Esophagus muscularis mucosa (tissue), 4 donors: ENCODE measurements around the gene INSM1. TPM values are rescaled to one million over a fixed set of nuclear protein-coding genes. Genes with fewer than 3 reads are reported as not detected.

ENCODE experiments used
- DNase-seq: peaks from one replicate; pipeline ENCODE4 v3.0.0-alpha.2; 2017; ENCODE audit errors: extremely low spot score
- H3K27ac ChIP-seq, 4 donors: fragments of 200-600 bp; sonication (generic); replicated peaks in 1 of 4; 1 replicate in 3 of 4; 2 replicates in 1 of 4; pipeline ENCODE4 v1.5.1; 2016 to 2019; ENCODE audit warnings: mild to moderate bottlenecking in 1 of 4
- H3K27me3 ChIP-seq, 4 donors: fragments of 200-600 bp; sonication (generic); one replicate each; pipeline versions ENCODE4 v1.5.1 to v1.6.0; 2016 to 2019
- H3K36me3 ChIP-seq, 4 donors: fragments of 200-600 bp; sonication (generic); one replicate each; pipeline ENCODE4 v1.5.1; 2016 to 2019
- H3K4me1 ChIP-seq, 4 donors: fragments of 200-600 bp; sonication (generic); one replicate each; pipeline ENCODE4 v1.5.1; 2016 to 2019
- H3K4me3 ChIP-seq, 4 donors: fragments of 200-600 bp; sonication (generic); 1 replicate in 2 of 4; 2 replicates in 2 of 4; pipeline ENCODE4 v1.5.1; 2016 to 2019; ENCODE audit warnings: mild to moderate bottlenecking in 4 of 4, moderate library complexity in 1 of 4
- H3K9me3 ChIP-seq, 4 donors: fragments of 200-600 bp; sonication (generic); 1 replicate in 3 of 4; 2 replicates in 1 of 4; pipeline ENCODE4 v1.5.1; 2016 to 2019
- EP300 ChIP-seq: sonication (generic); formaldehyde crosslinking; IDR thresholded peaks from one replicate; pipeline ENCODE4 v1.6.1; 2017; ENCODE audit warnings: antibody characterized with exemption
- POLR2A ChIP-seq: fragments of 450-650 bp; IDR thresholded peaks from one replicate; pipeline ENCODE4 v1.6.1; 2017; ENCODE audit warnings: antibody characterized with exemption, moderate library complexity, mild to moderate bottlenecking, low read depth
- POLR2AphosphoS5 ChIP-seq, 2 donors: sonication (generic); formaldehyde crosslinking; IDR thresholded peaks; one replicate each; pipeline ENCODE4 v1.6.1; 2017; ENCODE audit warnings: antibody characterized with exemption in 2 of 2
- WGBS: methylation state at CpG from one replicate; pipeline ENCODE4 v1.1.5; 2018; 5-methylcytosine and 5-hydroxymethylcytosine counted together
- intact Hi-C: fragments of 100-400 bp; cut with DNase I; formaldehyde crosslinking; loops from one replicate; pipeline ENCODE4 v1.15.1; 2023
- total RNA-seq, 4 donors: library from RNA; depleted of rRNA; stranded (reverse); fragments of >200 nt; gene quantifications; one replicate each; pipeline versions ENCODE4 v1.1.0 to v1.2.1, GENCODE V29; 2016
- TF ChIP-seq, protein P1 (sequence below), 3 experiments: fragments of 200-600 bp in 2 of 3; fragments of 450-650 bp in 1 of 3; sonication (generic) in 2 of 3; IDR thresholded peaks; one replicate each; pipeline ENCODE4 v1.5.1; 2017 to 2019; ENCODE audit warnings: antibody characterized with exemption in 3 of 3, mild to moderate bottlenecking in 2 of 3, moderate library complexity in 1 of 3

Gene INSM1
- total RNA-seq, 4 donors from 2014 or later: not detected

DNA sequence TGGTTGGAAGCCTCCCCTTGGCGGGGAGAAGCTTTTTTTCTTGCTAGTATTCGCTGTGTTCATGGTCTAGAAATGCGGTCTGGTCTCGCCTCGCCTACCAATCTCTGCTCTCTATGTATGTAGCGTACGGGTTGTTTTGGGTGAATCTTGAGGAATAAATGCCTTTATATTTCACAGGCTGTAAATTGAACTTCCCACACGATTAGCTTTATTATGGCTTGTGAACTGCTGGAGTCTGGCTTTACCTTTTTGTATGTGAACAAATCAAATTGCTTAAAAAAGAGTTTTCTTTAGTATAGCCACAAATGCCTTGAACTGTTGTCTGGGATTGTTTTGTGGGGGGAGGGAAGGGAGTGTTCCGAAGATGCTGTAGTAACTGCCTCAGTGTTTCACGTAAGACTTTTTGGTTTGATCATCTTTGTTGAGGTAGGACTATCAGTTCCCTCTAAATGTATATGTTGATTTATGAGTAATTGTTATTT is 2.2 kb downstream of the INSM1 start:
- intact Hi-C loops: no loop called here
- Histone ChIP-seq H3K9me3 (no peaks in the 10 kb centered on the region), H3K27ac (no peak overlapping the region), H3K27me3 (peaks cover 5 to 99% (median 41%) of the 10 kb centered on the region in 4 donors), H3K4me3 (no peak overlapping the region), H3K36me3 (no peaks in the 10 kb centered on the region), H3K4me1 (peaks cover 11 to 38% (median 34%) of the 10 kb centered on the region in 4 donors)
- no peak for DNase-seq
- 22% methylated on average over 10 of the region's 10 CpGs for WGBS
- TF ChIP-seq EP300: no peak
- no peak for TF ChIP-seq POLR2A
- TF ChIP-seq, protein P1, sequence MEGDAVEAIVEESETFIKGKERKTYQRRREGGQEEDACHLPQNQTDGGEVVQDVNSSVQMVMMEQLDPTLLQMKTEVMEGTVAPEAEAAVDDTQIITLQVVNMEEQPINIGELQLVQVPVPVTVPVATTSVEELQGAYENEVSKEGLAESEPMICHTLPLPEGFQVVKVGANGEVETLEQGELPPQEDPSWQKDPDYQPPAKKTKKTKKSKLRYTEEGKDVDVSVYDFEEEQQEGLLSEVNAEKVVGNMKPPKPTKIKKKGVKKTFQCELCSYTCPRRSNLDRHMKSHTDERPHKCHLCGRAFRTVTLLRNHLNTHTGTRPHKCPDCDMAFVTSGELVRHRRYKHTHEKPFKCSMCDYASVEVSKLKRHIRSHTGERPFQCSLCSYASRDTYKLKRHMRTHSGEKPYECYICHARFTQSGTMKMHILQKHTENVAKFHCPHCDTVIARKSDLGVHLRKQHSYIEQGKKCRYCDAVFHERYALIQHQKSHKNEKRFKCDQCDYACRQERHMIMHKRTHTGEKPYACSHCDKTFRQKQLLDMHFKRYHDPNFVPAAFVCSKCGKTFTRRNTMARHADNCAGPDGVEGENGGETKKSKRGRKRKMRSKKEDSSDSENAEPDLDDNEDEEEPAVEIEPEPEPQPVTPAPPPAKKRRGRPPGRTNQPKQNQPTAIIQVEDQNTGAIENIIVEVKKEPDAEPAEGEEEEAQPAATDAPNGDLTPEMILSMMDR (IDR thresholded peaks at IDR 0.05): no peak
- TF ChIP-seq POLR2AphosphoS5 (IDR thresholded peaks at IDR 0.05): no peak

DNA sequence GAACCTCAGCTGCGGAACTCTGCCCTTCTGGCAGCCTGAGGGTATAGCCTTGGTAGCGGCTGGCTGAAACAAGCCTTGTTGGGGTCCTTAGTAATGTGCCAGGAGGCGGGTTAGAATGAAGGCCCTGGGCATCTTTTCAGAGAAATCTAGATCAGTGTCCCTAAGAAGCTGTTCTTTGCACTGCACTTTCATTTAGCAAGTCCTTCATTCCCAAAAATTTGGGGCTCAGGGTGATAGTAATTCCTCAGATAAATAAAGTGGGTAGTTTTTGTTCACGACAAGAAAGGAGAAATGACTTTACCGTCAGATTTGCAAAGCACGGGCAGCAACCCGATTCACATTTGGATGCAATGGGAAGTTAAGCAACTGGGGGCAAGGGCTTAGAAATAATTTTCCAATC is 3.2 kb downstream of the INSM1 start:
- no peaks in the 10 kb centered on the region for H3K9me3 ChIP-seq
- peaks cover 5 to 98% (median 35%) of the 10 kb centered on the region in 4 donors for H3K27me3 ChIP-seq
- no peaks in the 10 kb centered on the region for H3K36me3 ChIP-seq
- intact Hi-C loops: no loop called here
- H3K4me1 ChIP-seq: peaks cover 11 to 36% (median 33%) of the 10 kb centered on the region in 4 donors
- DNase-seq: no peak
- no peak for TF ChIP-seq EP300
- TF ChIP-seq POLR2A: no peak
- TF ChIP-seq, protein P1 (IDR thresholded peaks at IDR 0.05): no peak
- TF ChIP-seq POLR2AphosphoS5 (IDR thresholded peaks at IDR 0.05): no peak
- WGBS: 19% methylated on average over 7 of the region's 7 CpGs
- no peak overlapping the region for H3K27ac ChIP-seq
- H3K4me3 ChIP-seq: no peak overlapping the region

DNA sequence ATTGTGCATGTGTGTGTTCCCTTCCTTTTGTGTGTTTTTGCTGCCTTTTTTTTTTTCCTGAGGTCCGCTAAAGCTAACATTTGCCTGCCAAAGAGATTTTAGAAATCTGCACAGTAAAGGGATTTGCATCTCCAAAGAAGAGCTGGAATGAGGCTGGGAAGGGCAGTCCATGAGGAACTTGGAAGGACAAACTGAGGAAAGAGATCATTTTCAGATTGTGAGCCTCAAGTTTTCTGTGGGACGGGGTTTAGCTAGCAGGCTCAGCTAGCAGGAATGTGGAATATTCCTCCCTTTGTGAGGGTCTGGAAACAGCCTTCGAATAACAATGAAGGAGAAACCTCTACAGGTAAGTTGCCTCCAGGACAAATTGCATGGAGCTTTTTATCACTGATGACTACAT is 3.8 kb downstream of the INSM1 start:
- intact Hi-C loops: no loop called here
- no peaks in the 10 kb centered on the region for H3K36me3 ChIP-seq
- TF ChIP-seq POLR2AphosphoS5 (IDR thresholded peaks at IDR 0.05) (no peak), POLR2A (no peak), EP300 (no peak)
- TF ChIP-seq, protein P1 (IDR thresholded peaks at IDR 0.05): no peak
- H3K4me1 ChIP-seq: peaks cover 10 to 34% (median 29%) of the 10 kb centered on the region in 4 donors
- 21% methylated on average over 3 of the region's 3 CpGs for WGBS
- no peak for DNase-seq
- no peak overlapping the region for H3K4me3 ChIP-seq
- H3K27me3 ChIP-seq: peaks cover 5 to 92% (median 30%) of the 10 kb centered on the region in 4 donors
- no peaks in the 10 kb centered on the region for H3K9me3 ChIP-seq
- no peak overlapping the region for H3K27ac ChIP-seq

DNA sequence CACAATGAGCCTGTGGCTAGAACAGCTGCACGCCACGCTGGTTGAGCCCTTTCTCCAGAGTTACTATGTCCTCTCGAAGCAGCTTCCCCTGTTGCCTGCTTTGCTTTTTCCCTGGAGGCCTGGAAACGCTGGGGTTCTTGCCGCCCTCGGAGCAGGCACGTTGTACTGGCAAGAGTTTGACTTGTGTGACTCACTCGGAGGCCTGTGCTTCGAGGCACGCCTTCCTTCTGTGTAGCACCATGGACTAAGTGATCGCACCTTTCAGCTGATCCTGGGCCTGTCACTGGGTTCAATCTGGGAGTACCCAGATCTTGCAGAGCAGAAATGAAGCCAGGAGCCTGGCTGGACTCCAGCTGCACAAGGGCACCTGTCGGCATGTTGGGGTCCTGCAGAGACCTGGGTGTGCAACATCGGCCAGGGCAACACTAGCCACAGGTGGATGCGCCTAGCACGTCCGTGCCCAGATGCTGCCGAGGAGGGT is 5.2 kb downstream of the INSM1 start:
- Histone ChIP-seq H3K4me3 (no peak overlapping the region), H3K36me3 (no peaks in the 10 kb centered on the region), H3K4me1 (peaks cover 5 to 19% (median 15%) of the 10 kb centered on the region in 4 donors), H3K27me3 (peaks cover 5 to 82% (median 21%) of the 10 kb centered on the region in 4 donors), H3K27ac (no peak overlapping the region), H3K9me3 (no peaks in the 10 kb centered on the region)
- TF ChIP-seq POLR2AphosphoS5 (IDR thresholded peaks at IDR 0.05) (no peak), EP300 (no peak), POLR2A (no peak)
- TF ChIP-seq, protein P1 (IDR thresholded peaks at IDR 0.05): no peak
- intact Hi-C loops: no loop called here
- WGBS: 51% methylated on average over 10 of the region's 17 CpGs
- DNase-seq: no peak

DNA sequence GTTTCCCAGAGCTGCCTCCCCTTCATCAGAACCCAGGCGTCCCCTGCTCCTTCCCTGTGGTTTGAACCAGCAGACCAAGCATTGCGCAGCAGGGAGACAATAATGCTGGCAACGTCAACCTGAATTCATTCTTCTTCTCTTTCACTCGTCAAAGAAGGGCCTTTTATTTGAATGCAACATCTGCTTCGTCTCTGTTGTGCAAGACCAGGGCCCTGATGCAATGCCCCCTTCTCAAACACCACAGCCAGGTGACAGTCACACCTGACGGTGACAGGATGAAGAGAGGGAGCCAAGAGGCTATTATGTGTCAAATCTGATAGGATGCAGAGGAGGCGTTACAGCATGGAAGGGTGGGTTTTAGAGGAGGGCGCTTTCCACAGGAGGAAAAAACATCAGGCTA is 8.0 kb downstream of the INSM1 start:
- TF ChIP-seq EP300: no peak
- TF ChIP-seq POLR2A: no peak
- TF ChIP-seq, protein P1 (IDR thresholded peaks at IDR 0.05): no peak
- TF ChIP-seq POLR2AphosphoS5 (IDR thresholded peaks at IDR 0.05): no peak
- 55% methylated on average over 8 of the region's 8 CpGs for WGBS
- Histone ChIP-seq H3K27me3 (peaks cover 0 to 60% (median 7%) of the 10 kb centered on the region in 4 donors), H3K9me3 (peaks cover 0 to 7% (median 4%) of the 10 kb centered on the region in 4 donors), H3K4me1 (no peaks in the 10 kb centered on the region), H3K27ac (no peak overlapping the region), H3K4me3 (no peak overlapping the region), H3K36me3 (no peaks in the 10 kb centered on the region)
- intact Hi-C loops: no loop called here
- DNase-seq: no peak
